Fibroblast of skin of right biceps (primary cell): ENCODE measurements around the gene SNRPD3.
A peak's percentile ranks its signal among the peaks of the same experiment; 100 is the strongest.
"Not testable (repeated sequence)": the region's sequence is repeated elsewhere in the genome, so short reads cannot be mapped to it uniquely, and the experiment has no call there.

Experiments
- DNase-seq: peaks from one replicate; pipeline ENCODE4 v3.0.0-alpha.2; 2013

The SNRPD3 gene

DNA sequence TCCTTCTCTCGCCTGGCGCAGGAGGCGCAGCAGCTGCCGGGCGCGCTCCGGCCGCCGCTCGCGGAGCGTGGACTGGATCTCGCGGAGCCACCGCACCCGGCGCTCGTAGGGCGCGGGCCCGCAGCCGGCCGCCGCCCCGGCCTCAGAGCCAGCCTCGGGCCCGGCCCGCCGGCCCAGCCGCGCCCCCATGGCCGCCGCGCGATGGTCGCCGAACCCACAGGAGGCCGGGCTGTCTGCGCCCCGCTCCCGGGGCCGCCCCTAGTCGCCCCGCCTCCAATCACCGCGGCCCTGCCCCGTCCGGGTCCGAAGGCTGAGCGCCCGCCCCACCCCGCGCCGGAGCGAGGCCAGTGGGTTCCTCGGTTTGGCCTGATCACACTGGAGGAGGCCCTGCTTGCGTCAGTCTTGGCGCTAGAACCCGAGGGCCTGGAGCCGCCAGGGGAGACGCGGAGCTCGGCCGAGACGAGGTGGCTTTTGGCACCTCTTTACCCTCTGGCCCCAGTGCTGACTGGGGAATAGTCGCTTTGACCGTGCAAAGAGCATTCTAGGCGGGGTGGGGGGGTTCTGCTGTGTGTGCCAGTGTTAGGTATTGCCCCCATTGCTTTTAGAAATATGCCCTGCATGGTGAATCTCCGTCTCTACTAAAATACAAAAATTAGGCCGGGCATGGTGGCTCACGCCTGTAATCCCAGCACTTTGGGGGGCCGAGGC, 37.2 kb downstream of the SNRPD3 start, which contains the start of gene LRRC75B:
TSS of gene LRRC75B (minus strand) at position 223 of the 708 bp plus-strand sequence. CDS start at position 189, 34 bp downstream.
- peak; percentile 86 for DNase-seq

DNA sequence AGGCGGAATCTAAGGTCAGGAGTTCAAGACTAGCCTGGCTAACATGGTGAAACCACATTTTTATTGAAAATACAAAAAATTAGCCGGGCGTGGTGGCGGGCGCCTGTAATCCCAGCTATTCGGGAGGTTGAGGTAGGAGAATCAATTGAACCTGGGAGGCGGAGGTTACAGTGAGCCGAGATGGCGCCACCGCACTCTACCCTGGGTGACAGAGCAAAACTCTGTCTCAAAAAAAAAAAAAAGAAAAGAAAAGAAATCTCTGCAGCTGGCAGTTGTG, 37.7 kb downstream of the SNRPD3 start:
- DNase-seq, result not testable (repeated sequence)

- no peak for DNase-seq
These were observed 38.2 kb downstream of the SNRPD3 start for GRCh38 chr22:24593836-24594568.

DNA sequence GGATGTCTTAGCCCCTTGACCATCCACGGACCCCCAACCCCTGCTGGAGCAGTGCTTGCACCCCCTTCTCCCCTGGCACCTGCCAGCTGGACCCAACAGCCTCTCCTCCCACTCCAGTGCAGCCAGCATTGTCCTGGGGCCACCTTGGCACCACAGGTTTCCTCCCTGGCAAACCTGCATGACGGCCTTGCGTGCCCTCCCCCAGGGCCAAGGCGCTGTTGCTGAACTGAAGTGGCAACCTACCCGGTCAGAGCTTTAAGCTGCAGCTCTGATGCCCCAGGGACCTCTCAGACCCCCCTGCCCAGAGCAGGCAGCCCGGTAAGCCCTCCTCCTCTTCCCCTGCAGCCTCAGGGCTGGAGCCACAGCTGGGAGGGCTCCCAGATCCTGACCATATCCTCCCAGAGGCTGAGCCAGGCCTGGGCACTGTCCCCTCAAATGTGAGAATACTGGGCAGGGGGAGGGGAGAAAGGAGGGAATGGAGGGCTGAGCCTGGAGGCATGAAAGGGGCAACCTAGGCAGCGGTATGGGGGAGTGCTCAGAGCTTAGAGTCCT, 38.8 kb downstream of the SNRPD3 start:
- DNase-seq, result no peak

DNA sequence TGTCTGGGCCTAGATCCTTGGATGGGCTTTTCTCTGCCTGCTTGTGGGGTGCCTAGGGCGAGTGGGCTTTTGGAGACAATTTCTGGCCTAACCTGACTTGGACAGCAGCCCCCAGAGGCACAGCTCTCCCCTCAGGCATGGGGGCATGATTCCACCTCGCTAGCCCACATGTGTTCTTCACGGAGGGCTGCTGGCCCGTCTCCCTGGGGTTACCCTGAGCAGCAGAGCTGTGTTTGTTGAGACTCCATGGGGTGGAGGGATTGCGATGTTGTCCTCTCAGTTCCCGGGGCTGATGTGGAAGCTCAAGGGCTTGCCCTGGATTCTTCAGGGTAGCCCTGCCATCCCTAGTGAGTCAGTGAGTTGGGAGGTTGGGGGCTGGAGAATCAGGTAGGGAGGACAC, 39.4 kb downstream of the SNRPD3 start:
- no peak for DNase-seq

- no peak for DNase-seq
These were observed 40.1 kb downstream of the SNRPD3 start for GRCh38 chr22:24595863-24596262.

DNA sequence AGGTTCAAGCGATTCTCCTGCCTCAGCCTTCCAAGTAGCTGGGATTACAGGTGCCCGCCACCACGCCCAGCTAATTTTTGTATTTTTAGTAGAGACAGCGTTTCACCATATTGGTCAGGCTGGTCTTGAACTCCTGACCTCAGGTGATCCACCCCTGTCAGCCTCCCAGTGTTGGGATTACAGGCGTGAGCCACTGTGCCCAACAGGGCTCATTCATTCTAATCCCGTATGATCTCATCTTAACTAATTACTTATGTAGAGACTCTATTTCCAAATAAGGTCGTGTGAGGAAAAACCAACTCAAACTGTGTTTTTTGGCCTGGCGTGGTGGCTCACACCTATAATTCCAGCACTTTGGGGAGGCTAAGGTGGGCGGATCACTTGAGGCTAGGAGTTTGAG, 41.3 kb downstream of the SNRPD3 start:
- not testable (repeated sequence) for DNase-seq

GRCh38 chr22:24599514-24599913, 43.7 kb downstream of the SNRPD3 start:
- DNase-seq, result no peak

DNA sequence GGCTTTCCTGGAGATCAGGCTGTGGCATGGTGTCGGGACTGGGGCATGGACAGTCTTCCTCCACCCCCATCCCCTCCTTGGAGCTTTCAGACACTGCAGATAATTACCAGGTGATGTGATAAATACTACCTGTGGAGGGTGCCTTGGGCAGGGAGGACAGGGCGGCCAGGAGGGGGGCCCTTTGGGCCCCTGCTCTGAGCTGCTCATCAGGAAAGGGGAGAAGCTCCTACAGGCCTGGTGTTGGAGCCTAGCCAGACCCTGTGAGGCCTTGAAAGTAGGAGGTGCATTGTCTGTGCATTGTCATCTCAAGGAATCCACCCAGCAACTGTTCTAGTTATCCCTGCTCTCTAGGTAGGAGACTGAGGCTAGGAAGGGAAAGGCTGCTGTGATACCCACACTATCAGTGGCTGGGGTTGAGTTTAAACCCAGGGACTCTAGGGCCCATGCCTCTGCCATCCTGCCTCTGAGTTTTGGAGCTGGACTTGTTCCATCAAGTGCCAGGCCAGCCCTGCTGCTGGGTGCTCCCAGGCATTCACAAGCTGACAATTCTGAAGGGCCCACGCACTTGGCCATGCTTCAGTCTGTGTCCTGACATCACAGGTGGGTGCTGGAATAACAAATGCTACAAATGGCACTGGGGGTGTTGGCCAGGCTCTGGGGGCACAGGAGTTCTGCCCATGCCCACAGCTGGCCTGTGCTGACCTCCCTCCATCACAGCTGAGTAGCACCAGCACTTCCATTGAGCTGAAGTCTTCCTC, 44.3 kb downstream of the SNRPD3 start:
- DNase-seq, result peak; percentile 21

- no peak for DNase-seq
These were observed 45.7 kb downstream of the SNRPD3 start for GRCh38 chr22:24601217-24602104.

- DNase-seq, result not testable (repeated sequence)
These were observed 46.4 kb downstream of the SNRPD3 start for GRCh38 chr22:24602105-24602749.

GRCh38 chr22:24602847-24603769, 47.3 kb downstream of the SNRPD3 start, which contains the start of gene GGT1:
Gene GGT1 (plus strand): TSS chr22:24603193. CDS start chr22:24611082, 7,889 bp downstream.
- DNase-seq, result not testable (repeated sequence)

- DNase-seq, result not testable (repeated sequence)
These were observed 48.2 kb downstream of the SNRPD3 start for GRCh38 chr22:24603770-24604629.

- DNase-seq, result not testable (repeated sequence)
These were observed 50.5 kb downstream of the SNRPD3 start for GRCh38 chr22:24606340-24606739.

DNA sequence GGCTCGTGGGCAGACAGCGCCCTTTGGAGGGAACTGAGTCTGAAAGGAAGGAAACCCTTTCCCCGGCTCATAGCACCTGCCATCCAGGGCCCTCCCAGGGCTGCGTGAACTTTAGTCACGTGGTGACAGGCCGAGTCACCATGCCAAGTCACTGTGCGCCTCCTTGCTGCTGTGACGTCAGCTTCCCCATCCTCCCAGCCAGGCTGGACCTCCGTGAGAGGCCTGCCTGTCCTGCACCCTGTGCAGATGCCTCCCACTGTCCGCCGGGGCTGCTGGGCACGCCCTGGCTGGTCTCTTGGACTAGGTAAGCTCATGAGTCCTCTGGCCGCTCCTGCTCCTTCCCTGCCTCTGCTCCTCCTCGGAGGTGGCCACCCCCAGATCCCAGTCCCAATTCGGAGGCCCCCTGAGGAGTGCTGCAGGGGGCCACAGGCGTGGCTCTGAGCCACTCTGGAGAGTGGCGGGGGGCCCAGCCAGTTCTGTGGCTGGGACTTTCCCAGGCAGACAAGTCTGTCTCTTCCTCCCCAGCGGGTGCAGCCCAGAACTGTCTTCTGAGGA, 51.7 kb downstream of the SNRPD3 start:
- not testable (repeated sequence) for DNase-seq

DNA sequence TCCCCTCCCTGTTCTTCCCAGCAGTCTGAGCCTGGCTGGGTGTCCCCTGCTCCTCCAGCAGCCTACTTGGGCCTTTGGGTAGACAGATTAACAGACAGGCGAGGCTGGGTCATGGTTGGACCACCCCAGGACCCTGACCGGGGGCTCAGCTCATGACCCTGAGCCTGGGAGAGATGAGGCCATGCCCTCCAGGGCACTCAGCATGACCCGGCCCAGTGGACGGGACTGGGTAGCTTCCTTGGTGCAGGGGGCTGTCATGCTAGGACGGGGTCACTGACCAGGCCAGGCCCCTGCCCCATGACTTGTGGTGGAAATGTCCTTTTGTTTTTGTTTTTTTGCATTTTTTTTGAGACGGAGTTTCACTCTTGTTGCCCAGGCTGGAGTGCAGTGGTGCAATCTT, 52.5 kb downstream of the SNRPD3 start:
- not testable (repeated sequence) for DNase-seq

- DNase-seq, result not testable (repeated sequence)
These were observed 54.1 kb downstream of the SNRPD3 start for GRCh38 chr22:24609888-24610287.

GRCh38 chr22:24614794-24615193, 59.0 kb downstream of the SNRPD3 start:
- not testable (repeated sequence) for DNase-seq

DNA sequence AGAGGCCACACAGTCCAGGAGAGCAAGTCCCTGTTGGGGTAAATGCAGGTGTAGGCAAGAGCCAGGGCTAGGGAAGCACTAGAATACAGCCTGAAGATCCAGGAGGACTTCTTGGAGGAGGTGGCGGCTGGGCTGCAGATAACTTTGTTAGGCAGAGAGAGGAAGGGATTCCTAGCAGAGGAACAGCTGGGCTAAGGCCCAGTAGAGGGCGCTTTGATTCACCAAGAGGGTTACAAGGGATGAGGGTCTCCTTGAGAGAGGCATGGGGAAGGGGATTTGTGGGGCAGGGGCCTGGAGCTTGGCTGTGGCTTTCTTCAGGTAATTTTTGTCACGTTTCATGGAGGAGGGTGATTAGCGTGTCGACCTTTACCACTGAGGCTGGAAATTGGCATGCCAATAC, 65.4 kb downstream of the SNRPD3 start:
- not testable (repeated sequence) for DNase-seq
